Glutamatergic neuron (in vitro differentiated cells): ENCODE measurements around the gene ASB3. TPM values are rescaled to one million over a fixed set of nuclear protein-coding genes. Genes with fewer than 3 reads are reported as not detected.
"Not testable (repeated sequence)": the region's sequence is repeated elsewhere in the genome, so short reads cannot be mapped to it uniquely, and the experiment has no call there.

Source experiments
- DNase-seq: peaks from one replicate; pipeline ENCODE4 v3.0.0; 2022
- H3K27ac Mint-ChIP-seq: one replicate; pipeline ENCODE4 v1.8.0; 2020; ENCODE audit warnings: mild to moderate bottlenecking, mixed read lengths, inconsistent platforms; ENCODE audit not compliant: unreplicated experiment
- H3K27me3 Mint-ChIP-seq: one replicate; pipeline ENCODE4 v1.8.0; 2020; ENCODE audit warnings: mild to moderate bottlenecking, moderate library complexity, mixed read lengths, inconsistent platforms; ENCODE audit not compliant: unreplicated experiment
- H3K36me3 Mint-ChIP-seq: one replicate; pipeline ENCODE4 v1.8.0; 2020; ENCODE audit warnings: mild to moderate bottlenecking, mixed read lengths, inconsistent platforms; ENCODE audit not compliant: unreplicated experiment
- H3K4me1 Mint-ChIP-seq: one replicate; pipeline ENCODE4 v1.8.0; 2020; ENCODE audit warnings: mild to moderate bottlenecking, low read depth, mixed read lengths, inconsistent platforms; ENCODE audit not compliant: unreplicated experiment
- H3K4me3 Mint-ChIP-seq: one replicate; pipeline ENCODE4 v1.8.0; 2020; ENCODE audit warnings: mild to moderate bottlenecking, mixed read lengths, inconsistent platforms; ENCODE audit not compliant: unreplicated experiment
- H3K9me3 Mint-ChIP-seq: one replicate; pipeline ENCODE4 v1.8.0; 2020; ENCODE audit warnings: mild to moderate bottlenecking, moderate library complexity, mixed read lengths, inconsistent platforms; ENCODE audit not compliant: unreplicated experiment
- CTCF ChIP-seq: fragments of 200-600 bp; sonication (generic); IDR thresholded peaks from one replicate; pipeline ENCODE4 v1.5.0; 2021; ENCODE audit not compliant: partially characterized antibody, unreplicated experiment
- total RNA-seq: library from RNA; stranded (reverse); fragmentation: NEBNext Ultra II Directional; extraction: Animal tissue kit (Norgen Biotek cat#: 25700); gene quantifications from one replicate; pipeline ENCODE4 v1.2.1, GENCODE V29; 2021; ENCODE audit not compliant: unreplicated experiment

The ASB3 gene
- total RNA-seq, 1 donor from 2014 or later = 25.3 TPM

GRCh38 chr2:53827398-53828175, 40.8 kb upstream of the ASB3 start:
- TF ChIP-seq CTCF = no peak
- no peaks in the 10 kb centered on the region for H3K9me3 Mint-ChIP-seq
- no peak for DNase-seq
- H3K4me1 Mint-ChIP-seq = peaks cover 3% of the 10 kb centered on the region
- no peak overlapping the region for H3K4me3 Mint-ChIP-seq
- H3K36me3 Mint-ChIP-seq = no peaks in the 10 kb centered on the region
- no peak overlapping the region for H3K27ac Mint-ChIP-seq
- H3K27me3 Mint-ChIP-seq = peaks cover 3% of the 10 kb centered on the region

- TF ChIP-seq CTCF = no peak
Observed at GRCh38 chr2:53826587-53827397, 40.0 kb upstream of the ASB3 start.

GRCh38 chr2:53826030-53826410, 39.3 kb upstream of the ASB3 start:
- Mint-ChIP-seq H3K4me1 (peaks cover 3% of the 10 kb centered on the region), H3K4me3 (no peak overlapping the region), H3K27ac (no peak overlapping the region), H3K27me3 (peaks cover 3% of the 10 kb centered on the region), H3K9me3 (no peaks in the 10 kb centered on the region), H3K36me3 (no peaks in the 10 kb centered on the region)
- DNase-seq = no peak
- no peak for TF ChIP-seq CTCF

More at GRCh38 chr2:53826587-53827397, 40.0 kb upstream of the ASB3 start:
- Mint-ChIP-seq H3K27me3 (peaks cover 3% of the 10 kb centered on the region), H3K4me3 (no peak overlapping the region), H3K4me1 (peaks cover 3% of the 10 kb centered on the region), H3K36me3 (no peaks in the 10 kb centered on the region), H3K9me3 (no peaks in the 10 kb centered on the region), H3K27ac (no peak overlapping the region)
- no peak for DNase-seq

- not testable (repeated sequence) for H3K4me1 Mint-ChIP-seq, H3K36me3 Mint-ChIP-seq, H3K27ac Mint-ChIP-seq, H3K9me3 Mint-ChIP-seq, H3K4me3 Mint-ChIP-seq, H3K27me3 Mint-ChIP-seq, DNase-seq
Observed at GRCh38 chr2:53823639-53824038, 36.9 kb upstream of the ASB3 start.

GRCh38 chr2:53821810-53822209, 35.1 kb upstream of the ASB3 start:
- Mint-ChIP-seq H3K4me1 (no peaks in the 10 kb centered on the region), H3K27ac (no peak overlapping the region), H3K4me3 (no peak overlapping the region), H3K36me3 (no peaks in the 10 kb centered on the region), H3K27me3 (no peaks in the 10 kb centered on the region), H3K9me3 (no peaks in the 10 kb centered on the region)
- TF ChIP-seq CTCF = no peak
- DNase-seq = no peak
